HT1080 (cell line): ENCODE measurements around the gene GHSR. TPM values are rescaled to one million over a fixed set of nuclear protein-coding genes. Genes with fewer than 3 reads are reported as not detected.

Experiments
- DNase-seq: peaks from one replicate; pipeline ENCODE4 v3.0.0-alpha.2; 2015; ENCODE audit warnings: low read depth
- polyA plus RNA-seq, 2 experiments: library from polyadenylated mRNA; depleted of rRNA; stranded (reverse); fragments of >200 nt; gene quantifications; 2 replicates each; pipeline ENCODE4 v1.2.3, GENCODE V29; 2015
- total RNA-seq: library from RNA; depleted of rRNA; stranded (reverse); fragments of >200 nt; shearing (Covaris generic); gene quantifications from 2 replicates; pipeline ENCODE4 v1.2.3, GENCODE V29; 2014; rRNA removed

GHSR gene, protein sequence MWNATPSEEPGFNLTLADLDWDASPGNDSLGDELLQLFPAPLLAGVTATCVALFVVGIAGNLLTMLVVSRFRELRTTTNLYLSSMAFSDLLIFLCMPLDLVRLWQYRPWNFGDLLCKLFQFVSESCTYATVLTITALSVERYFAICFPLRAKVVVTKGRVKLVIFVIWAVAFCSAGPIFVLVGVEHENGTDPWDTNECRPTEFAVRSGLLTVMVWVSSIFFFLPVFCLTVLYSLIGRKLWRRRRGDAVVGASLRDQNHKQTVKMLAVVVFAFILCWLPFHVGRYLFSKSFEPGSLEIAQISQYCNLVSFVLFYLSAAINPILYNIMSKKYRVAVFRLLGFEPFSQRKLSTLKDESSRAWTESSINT
- total RNA-seq = not detected in 2 replicates
- not detected in 2 replicates for polyA plus RNA-seq (2015; cell fraction: cytosol; rRNA removed)
- polyA plus RNA-seq (2015; cell fraction: nucleus; rRNA removed) = not detected in 2 replicates

- no peak for DNase-seq
Observed at GRCh38 chr3:172447611-172448579, at the start of gene GHSR. GHSR (minus strand) TSS chr3:172448456; CDS start chr3:172448413, 43 bp downstream.

DNA sequence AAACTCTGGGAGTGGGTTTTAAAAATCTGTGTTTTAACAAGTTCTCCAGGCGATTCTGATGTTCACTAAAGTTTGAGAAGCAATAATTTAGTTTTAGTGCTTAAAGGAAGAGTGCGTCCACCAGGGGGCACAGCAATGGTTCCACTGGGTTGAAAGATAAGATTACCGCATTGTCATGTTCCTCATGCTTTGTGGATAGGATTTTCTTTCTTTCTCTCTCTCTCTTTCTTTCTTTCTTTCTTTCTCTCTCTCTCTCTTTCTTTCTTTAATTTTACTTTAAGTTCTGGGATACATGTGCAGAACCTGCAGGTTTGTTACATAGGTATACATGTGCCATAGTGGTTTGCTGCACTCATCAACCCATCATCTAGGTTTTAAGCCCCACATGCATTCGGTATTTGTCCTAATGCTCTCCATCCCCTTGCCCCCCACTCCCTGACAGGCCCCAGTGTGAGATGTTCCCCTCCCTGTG is 42.0 kb upstream of the GHSR start:
- DNase-seq = peak; percentile 64

GRCh38 chr3:172478116-172478515 is 29.9 kb upstream of the GHSR start:
- no peak for DNase-seq

DNA sequence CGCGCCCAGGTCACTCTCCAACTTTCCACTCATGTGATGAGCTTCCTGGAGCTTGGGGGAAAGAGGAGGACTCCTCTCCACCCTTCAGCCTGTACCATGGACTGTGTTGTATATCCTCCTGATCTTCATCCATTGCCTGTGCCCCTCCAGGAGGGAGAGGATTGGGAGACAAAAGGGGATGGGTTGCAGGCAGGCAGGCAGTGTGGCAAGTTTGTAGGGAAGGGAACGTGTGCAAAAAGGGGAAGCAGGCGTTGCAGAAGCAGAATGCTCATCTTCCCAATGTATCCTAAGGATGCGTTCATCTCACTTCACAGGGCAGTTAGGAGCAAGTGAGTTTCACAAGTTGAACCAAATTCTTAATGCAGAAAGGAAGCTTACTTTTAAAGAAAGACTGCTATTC is 28.1 kb upstream of the GHSR start:
- DNase-seq = no peak

- DNase-seq = no peak
Observed at GRCh38 chr3:172475703-172476102, 27.4 kb upstream of the GHSR start.

DNA sequence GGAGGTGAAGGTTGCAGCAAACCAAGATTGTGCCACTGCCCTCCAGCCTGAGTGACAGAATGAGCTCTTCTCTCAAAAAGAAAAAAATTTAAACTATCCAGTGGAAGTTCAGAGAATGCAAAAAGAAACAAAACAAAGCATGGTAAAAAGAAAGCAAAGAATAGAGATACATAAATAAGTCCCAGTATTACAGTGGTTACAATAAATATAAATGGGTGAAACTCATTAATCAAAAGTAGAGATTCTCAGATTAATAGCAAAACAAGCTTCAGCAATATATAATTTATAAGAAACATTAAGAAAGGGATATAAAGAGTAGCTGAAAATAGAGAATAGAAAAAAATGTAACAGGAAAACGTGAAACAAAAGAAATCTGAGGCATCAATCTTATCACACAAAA is 23.6 kb upstream of the GHSR start:
- DNase-seq = no peak

- DNase-seq = no peak
Observed at GRCh38 chr3:172470588-172470987, 22.3 kb upstream of the GHSR start.

- DNase-seq = peak; percentile 80
Observed at GRCh38 chr3:172467170-172467824, 19.0 kb upstream of the GHSR start.

GRCh38 chr3:172466553-172467130 is 18.4 kb upstream of the GHSR start:
- no peak for DNase-seq

- no peak for DNase-seq
Observed at GRCh38 chr3:172465281-172465680, 17.0 kb upstream of the GHSR start.

DNA sequence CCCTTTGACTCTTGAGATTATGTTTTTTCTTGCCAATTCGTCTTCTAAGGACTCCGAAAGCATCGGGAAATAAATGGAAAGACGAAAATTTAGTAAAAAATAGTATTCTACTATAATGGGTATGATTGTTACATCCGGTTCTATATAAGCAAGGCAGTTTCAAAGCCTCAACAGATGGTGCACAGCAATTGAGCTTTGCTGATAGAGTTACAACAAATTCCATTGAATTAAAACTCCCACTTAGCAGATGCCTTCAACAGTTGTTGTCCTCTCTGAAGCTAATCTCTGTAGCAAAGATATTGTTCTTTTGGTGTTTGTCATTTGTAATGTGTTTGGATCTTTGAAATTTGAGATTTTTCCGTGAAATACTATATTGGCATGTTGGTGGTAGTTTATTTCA is 16.1 kb upstream of the GHSR start:
- DNase-seq = no peak

GRCh38 chr3:172461530-172462138 is 13.4 kb upstream of the GHSR start:
- peak; percentile 52 for DNase-seq

GRCh38 chr3:172456404-172456803 is 8.1 kb upstream of the GHSR start:
- DNase-seq = no peak

- no peak for DNase-seq
Observed at GRCh38 chr3:172454180-172454579, 5.9 kb upstream of the GHSR start.

- DNase-seq = peak; percentile 35
Observed at GRCh38 chr3:172449466-172450149, 1.4 kb upstream of the GHSR start.

- no peak for DNase-seq
Observed at GRCh38 chr3:172448661-172449465, 607 bp upstream of the GHSR start.

- no peak for DNase-seq
Observed at GRCh38 chr3:172446198-172446597, 2.1 kb downstream of the GHSR start.

DNA sequence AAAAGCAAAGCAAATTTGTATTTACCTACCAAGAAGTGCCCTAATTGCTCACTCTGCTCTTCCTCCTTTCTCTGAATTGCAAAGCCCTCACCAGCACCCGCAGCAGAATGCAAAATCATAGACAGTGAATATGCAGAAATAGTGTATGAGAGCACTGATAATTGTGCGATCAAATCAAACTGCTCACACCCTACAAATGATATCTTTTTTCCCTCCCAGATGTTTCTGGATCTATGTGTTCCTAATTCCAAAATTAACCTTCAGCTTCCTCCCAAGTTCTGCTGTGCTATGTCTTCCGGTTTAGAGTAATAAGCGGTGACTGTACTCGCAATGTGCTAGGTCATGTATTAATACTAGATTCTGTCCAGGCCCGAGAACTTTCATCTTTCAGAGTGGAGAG is 3.4 kb downstream of the GHSR start:
- DNase-seq = no peak

GRCh38 chr3:172442606-172443005 is 5.7 kb downstream of the GHSR start:
- DNase-seq = no peak
